GM23248 (cell line): ENCODE data around the gene CCT6B. TPM values are rescaled to one million over a fixed set of nuclear protein-coding genes. Genes with fewer than 3 reads are reported as not detected.

ENCODE experiments used
- DNase-seq: peaks from one replicate; pipeline ENCODE4 v3.0.0-alpha.2; 2015
- H2AFZ ChIP-seq: fragments of 200-600 bp; sonication (generic); 2 replicates; pipeline ENCODE4 v1.6.1; 2016; ENCODE audit warnings: antibody characterized with exemption
- H3F3A ChIP-seq: fragments of 200-600 bp; sonication (generic); 2 replicates; pipeline ENCODE4 v1.6.1; 2016; ENCODE audit warnings: mild to moderate bottlenecking, antibody characterized with exemption, mixed run types; ENCODE audit not compliant: insufficient read depth
- H3K27ac ChIP-seq: fragments of 200-600 bp; sonication (generic); 2 replicates; pipeline ENCODE4 v1.5.1; 2016; ENCODE audit warnings: mild to moderate bottlenecking
- H3K27me3 ChIP-seq: fragments of 200-600 bp; sonication (generic); replicated peaks from 2 replicates; pipeline ENCODE4 v1.6.1; 2016; ENCODE audit warnings: mild to moderate bottlenecking; ENCODE audit not compliant: insufficient read depth
- H3K36me3 ChIP-seq: fragments of 200-600 bp; sonication (generic); 2 replicates; pipeline ENCODE4 v1.6.1; 2016; ENCODE audit warnings: low read depth, mild to moderate bottlenecking
- H3K4me1 ChIP-seq: fragments of 200-600 bp; sonication (generic); 2 replicates; pipeline ENCODE4 v1.6.1; 2016; ENCODE audit warnings: mild to moderate bottlenecking; ENCODE audit not compliant: insufficient read depth
- H3K4me2 ChIP-seq: fragments of 200-600 bp; sonication (generic); one replicate; pipeline ENCODE4 v1.6.1; 2016; ENCODE audit warnings: mild to moderate bottlenecking; ENCODE audit not compliant: unreplicated experiment
- H3K4me3 ChIP-seq: fragments of 200-600 bp; sonication (generic); 2 replicates; pipeline ENCODE4 v1.5.1; 2016; ENCODE audit warnings: mild to moderate bottlenecking
- H3K79me2 ChIP-seq: fragments of 200-600 bp; sonication (generic); 2 replicates; pipeline ENCODE4 v1.6.1; 2016; ENCODE audit warnings: mild to moderate bottlenecking; ENCODE audit not compliant: insufficient read depth
- H3K9ac ChIP-seq: fragments of 200-600 bp; sonication (generic); 2 replicates; pipeline ENCODE4 v1.6.1; 2016; ENCODE audit warnings: mild to moderate bottlenecking
- H3K9me2 ChIP-seq: fragments of 200-600 bp; sonication (generic); 2 replicates; pipeline ENCODE4 v1.6.1; 2016; ENCODE audit warnings: mixed run types, mild to moderate bottlenecking, moderate library complexity; ENCODE audit not compliant: insufficient read depth
- H3K9me3 ChIP-seq: fragments of 200-600 bp; sonication (generic); one replicate; pipeline ENCODE4 v1.6.1; 2017; ENCODE audit warnings: low read depth
- H4K20me1 ChIP-seq: fragments of 200-600 bp; sonication (generic); 2 replicates; pipeline ENCODE4 v1.6.0; 2016; ENCODE audit not compliant: insufficient read depth
- EZH2 ChIP-seq: fragments of 200-600 bp; sonication (generic); IDR thresholded peaks from 2 replicates; pipeline ENCODE4 v1.6.1; 2018; ENCODE audit warnings: antibody characterized with exemption, mild to moderate bottlenecking; ENCODE audit not compliant: insufficient read depth, poor library complexity, severe bottlenecking
- EZH2phosphoT487 ChIP-seq: fragments of 200-600 bp; sonication (generic); IDR thresholded peaks from 2 replicates; pipeline ENCODE4 v1.6.1; 2018; ENCODE audit warnings: antibody characterized with exemption, moderate library complexity, mild to moderate bottlenecking, low read depth; ENCODE audit not compliant: insufficient read depth
- WGBS, 2 experiments: methylation state at CpG; one replicate each; pipeline ENCODE4 v1.1.6; 2015 to 2017; ENCODE audit warnings: low lambda C conversion rate in 2 of 2, low coverage in 1 of 2; ENCODE audit errors: missing lambda C conversion rate in 2 of 2; 5-methylcytosine and 5-hydroxymethylcytosine counted together
- in situ Hi-C: fragments of 300-500 bp; cut with MboI; formaldehyde crosslinking; loops from 2 replicates; pipeline ENCODE4 v1.15.0; 2020
- polyA plus RNA-seq: library from polyadenylated mRNA; unstranded; fragments of >200 nt; fragmentation: Nextera tagmentation; extraction: Ambion mirVana; gene quantifications from 2 replicates; pipeline ENCODE4 v1.2.1, GENCODE V29; 2016
- total RNA-seq: library from RNA; depleted of rRNA; stranded (reverse); fragments of >200 nt; shearing (Covaris generic); gene quantifications from 2 replicates; pipeline ENCODE4 v1.2.3, GENCODE V29; 2014; rRNA removed

The CCT6B gene
- total and polyA plus RNA-seq, 2 experiments from 2014 or later: 2.2 to 3.8 TPM

GRCh38 chr17:34885076-34885475 lies 76.2 kb downstream of the CCT6B start:
- no peaks in the 10 kb centered on the region for H3K9me3 ChIP-seq
- H3K27me3 ChIP-seq: peaks cover 14% of the 10 kb centered on the region; the same call in 1 of the 2 replicates
- no peak overlapping the region for H3K9ac ChIP-seq
- H4K20me1 ChIP-seq: no peaks in the 10 kb centered on the region
- H3K4me2 ChIP-seq: no peak overlapping the region
- in situ Hi-C loops: loop anchor here (25.0 kb wide), 1 partner anchor 1173 kb away; no protein-coding TSS in a partner anchor
- H3K79me2 ChIP-seq: no peaks in the 10 kb centered on the region
- H3K4me1 ChIP-seq: no peaks in the 10 kb centered on the region
- 44 to 62% methylated on average over 2 of the region's 2 CpGs for WGBS, 2 experiments
- H3K27ac ChIP-seq: no peak overlapping the region
- no peak overlapping the region for H3K4me3 ChIP-seq
- H3K9me2 ChIP-seq: no peaks in the 10 kb centered on the region
- no peak for DNase-seq
- H3F3A ChIP-seq: no peaks in the 10 kb centered on the region
- H2AFZ ChIP-seq: no peak overlapping the region
- H3K36me3 ChIP-seq: no peaks in the 10 kb centered on the region
- TF ChIP-seq EZH2phosphoT487 (no peak), EZH2 (no peak)

- DNase-seq: no peak
- Histone ChIP-seq H4K20me1 (no peaks in the 10 kb centered on the region), H3K9ac (no peak overlapping the region), H2AFZ (no peak overlapping the region), H3K27ac (no peak overlapping the region), H3F3A (no peaks in the 10 kb centered on the region), H3K4me1 (no peaks in the 10 kb centered on the region), H3K4me3 (no peak overlapping the region), H3K9me2 (no peaks in the 10 kb centered on the region), H3K9me3 (no peaks in the 10 kb centered on the region), H3K36me3 (no peaks in the 10 kb centered on the region), H3K79me2 (no peaks in the 10 kb centered on the region), H3K4me2 (no peak overlapping the region), H3K27me3 (peaks cover 14% of the 10 kb centered on the region; the same call in 1 of the 2 replicates)
- in situ Hi-C loops: loop anchor here (25.0 kb wide), 1 partner anchor 1172 kb away; no protein-coding TSS in a partner anchor
- WGBS, 2 experiments: 44% methylated on average over 9 of the region's 9 CpGs
- TF ChIP-seq EZH2 (no peak), EZH2phosphoT487 (no peak)
Observed at GRCh38 chr17:34884597-34884996, 76.7 kb downstream of the CCT6B start.

- Histone ChIP-seq H3K9me3 (no peaks in the 10 kb centered on the region), H3K4me1 (no peaks in the 10 kb centered on the region), H3F3A (no peaks in the 10 kb centered on the region), H3K4me2 (no peak overlapping the region), H3K36me3 (no peaks in the 10 kb centered on the region), H2AFZ (no peak overlapping the region), H3K79me2 (no peaks in the 10 kb centered on the region), H3K27ac (no peak overlapping the region), H4K20me1 (no peaks in the 10 kb centered on the region), H3K27me3 (peaks cover 14% of the 10 kb centered on the region; the same call in 1 of the 2 replicates), H3K4me3 (no peak overlapping the region), H3K9me2 (no peaks in the 10 kb centered on the region), H3K9ac (no peak overlapping the region)
- in situ Hi-C loops: loop anchor here (25.0 kb wide), 1 partner anchor 1171 kb away; no protein-coding TSS in a partner anchor
- DNase-seq: no peak
- 21 to 28% methylated on average over 12 of the region's 12 CpGs for WGBS, 2 experiments
- TF ChIP-seq EZH2phosphoT487 (no peak), EZH2 (no peak)
Observed at GRCh38 chr17:34883106-34884000, 77.9 kb downstream of the CCT6B start.

GRCh38 chr17:34879146-34879545 lies 82.1 kb downstream of the CCT6B start:
- H3K9ac ChIP-seq: no peak overlapping the region
- no peaks in the 10 kb centered on the region for H3K36me3 ChIP-seq
- no peak overlapping the region for H3K4me3 ChIP-seq
- no peaks in the 10 kb centered on the region for H3K4me1 ChIP-seq
- H3K9me2 ChIP-seq: no peaks in the 10 kb centered on the region
- in situ Hi-C loops: loop anchor here (25.0 kb wide), 1 partner anchor 1167 kb away; no protein-coding TSS in a partner anchor
- no peak for DNase-seq
- no peak for TF ChIP-seq EZH2phosphoT487
- no peak for TF ChIP-seq EZH2
- WGBS, 2 experiments: 3 to 7% methylated on average over 3 of the region's 3 CpGs
- no peaks in the 10 kb centered on the region for H3F3A ChIP-seq
- H2AFZ ChIP-seq: no peak overlapping the region
- H3K27ac ChIP-seq: no peak overlapping the region
- H4K20me1 ChIP-seq: no peaks in the 10 kb centered on the region
- no peaks in the 10 kb centered on the region for H3K9me3 ChIP-seq
- H3K27me3 ChIP-seq: no peaks in the 10 kb centered on the region; the same call in 1 of the 2 replicates
- H3K79me2 ChIP-seq: no peaks in the 10 kb centered on the region
- no peak overlapping the region for H3K4me2 ChIP-seq

Other genes with a start within 250 kb of the CCT6B start
- 4.5 and 4.6 TPM in 2 replicates for gene ZNF830, start 80 bp upstream of the CCT6B start, total RNA-seq
- 10.2 and 10.6 TPM in 2 replicates for gene ZNF830, start 80 bp upstream of the CCT6B start, polyA plus RNA-seq
- gene LIG3, start 19.1 kb upstream of the CCT6B start, total RNA-seq: 14.4 and 22.0 TPM in 2 replicates
- gene LIG3, start 19.1 kb upstream of the CCT6B start, polyA plus RNA-seq: 11.8 and 12.4 TPM in 2 replicates
- 7.0 and 9.0 TPM in 2 replicates for gene RFFL, start 102.2 kb upstream of the CCT6B start, total RNA-seq
- 3.9 and 4.2 TPM in 2 replicates for gene RFFL, start 102.2 kb upstream of the CCT6B start, polyA plus RNA-seq
- gene RAD51D, start 158.4 kb upstream of the CCT6B start, total RNA-seq: 2.8 and 9.9 TPM in 2 replicates
- 7.7 and 8.0 TPM in 2 replicates for gene RAD51D, start 158.4 kb upstream of the CCT6B start, polyA plus RNA-seq
- gene FNDC8, start 160.2 kb upstream of the CCT6B start, total RNA-seq: not detected in 2 replicates
- gene FNDC8, start 160.2 kb upstream of the CCT6B start, polyA plus RNA-seq: not detected in 2 replicates
- 16.7 and 18.5 TPM in 2 replicates for gene NLE1, start 180.8 kb upstream of the CCT6B start, total RNA-seq
- 6.8 and 6.9 TPM in 2 replicates for gene NLE1, start 180.8 kb upstream of the CCT6B start, polyA plus RNA-seq
- gene UNC45B, start 186.4 kb upstream of the CCT6B start, total RNA-seq: not detected in 2 replicates
- not detected in 2 replicates for gene UNC45B, start 186.4 kb upstream of the CCT6B start, polyA plus RNA-seq
- gene SLC35G3, start 232.9 kb upstream of the CCT6B start, total RNA-seq: not detected in 2 replicates
- not detected in 2 replicates for gene SLC35G3, start 232.9 kb upstream of the CCT6B start, polyA plus RNA-seq